Type B pancreatic cell (in vitro differentiated cells): ENCODE data around the gene IRGC. TPM values are rescaled to one million over a fixed set of nuclear protein-coding genes. Genes with fewer than 3 reads are reported as not detected.

Experiments
- DNase-seq: peaks from one replicate; pipeline ENCODE4 v3.0.0; 2021; ENCODE audit warnings: mixed read lengths; ENCODE audit not compliant: unreplicated experiment; ENCODE audit errors: extremely low spot score
- H3K27ac Mint-ChIP-seq: 2 replicates; pipeline ENCODE4 v1.8.0; 2021; ENCODE audit warnings: mild to moderate bottlenecking, mixed read lengths
- H3K27me3 Mint-ChIP-seq: 2 replicates; pipeline ENCODE4 v1.8.0; 2021; ENCODE audit warnings: mixed read lengths
- H3K36me3 Mint-ChIP-seq: 2 replicates; pipeline ENCODE4 v1.8.0; 2021; ENCODE audit warnings: mixed read lengths
- H3K4me1 Mint-ChIP-seq: one replicate; pipeline ENCODE4 v1.8.0; 2021; ENCODE audit warnings: mixed read lengths; ENCODE audit not compliant: unreplicated experiment
- H3K4me3 Mint-ChIP-seq: 2 replicates; pipeline ENCODE4 v1.8.0; 2021; ENCODE audit warnings: mild to moderate bottlenecking, mixed read lengths
- H3K9me3 Mint-ChIP-seq: 2 replicates; pipeline ENCODE4 v1.8.0; 2021; ENCODE audit warnings: mixed read lengths
- CTCF ChIP-seq: fragments of 200-600 bp; sonication (generic); conservative IDR thresholded peaks from 2 replicates; pipeline ENCODE4 v1.5.0; 2021; ENCODE audit warnings: antibody characterized with exemption, mild to moderate bottlenecking
- total RNA-seq: library from RNA; stranded (reverse); gene quantifications from 2 replicates; pipeline ENCODE4 v1.2.1, GENCODE V29; 2021; ENCODE audit warnings: low replicate concordance

Gene IRGC
- total RNA-seq, 1 donor from 2014 or later: not detected

DNA sequence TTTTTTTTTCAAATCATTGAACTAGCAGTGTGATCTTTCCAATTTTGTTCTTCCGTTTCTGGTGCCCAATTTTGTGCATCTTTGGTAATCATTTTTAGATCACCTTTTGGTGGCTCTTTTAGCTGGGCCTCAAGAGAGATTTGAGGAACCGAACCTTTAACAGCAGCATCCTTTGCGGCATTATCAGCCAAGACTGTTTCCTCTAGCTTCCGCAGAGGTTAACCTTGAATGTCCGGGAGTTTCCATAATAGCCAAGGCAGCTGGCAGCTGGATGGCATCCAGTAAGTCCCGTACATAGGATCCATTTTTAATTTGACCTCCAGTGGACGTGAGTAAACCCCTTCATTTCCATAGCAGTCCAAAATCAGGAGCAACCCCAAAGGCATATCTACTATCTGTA, 9.6 kb downstream of the IRGC start:
- no peak for TF ChIP-seq CTCF
- Mint-ChIP-seq H3K4me1 (no peaks in the 10 kb centered on the region), H3K9me3 (no peaks in the 10 kb centered on the region)

DNA sequence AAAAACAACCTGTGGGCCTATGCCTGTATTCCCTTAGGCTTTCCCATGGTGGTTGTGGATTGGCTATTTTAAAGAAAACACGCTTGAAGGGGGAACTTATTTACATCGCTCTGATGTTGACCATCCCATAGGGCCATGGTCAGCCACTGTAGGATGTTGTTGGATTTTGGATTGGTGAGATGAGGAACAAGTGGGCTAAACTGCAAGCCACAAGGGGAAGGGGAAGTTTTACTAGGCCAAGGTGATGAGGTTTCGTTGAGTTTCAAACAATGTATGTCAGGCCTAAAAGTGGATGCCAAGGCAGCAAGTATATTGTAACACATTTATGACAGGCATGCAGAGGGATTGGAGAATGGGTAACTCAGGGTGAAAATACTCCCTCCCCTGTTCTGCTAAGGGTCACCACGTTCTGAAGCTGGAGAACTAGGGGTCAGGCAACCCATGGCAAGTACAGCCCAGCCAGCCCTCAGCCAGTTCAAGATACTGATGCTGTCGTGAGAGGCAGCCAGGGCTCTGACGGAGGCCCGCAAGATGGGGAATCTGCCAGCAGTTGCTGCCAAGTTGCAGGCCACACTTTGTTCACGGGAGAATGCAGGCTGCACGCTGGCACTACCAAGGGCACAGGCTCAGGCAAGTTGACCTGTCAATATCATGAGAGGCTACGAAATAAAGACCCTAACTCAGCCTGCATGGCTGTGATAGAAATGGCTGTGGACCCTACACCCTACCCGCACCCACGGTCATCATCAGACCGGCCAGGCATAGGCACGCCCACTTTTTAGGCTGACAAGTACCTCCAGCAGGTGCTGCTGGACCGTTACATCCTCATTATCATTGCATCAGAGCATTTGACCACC, 11.1 kb downstream of the IRGC start:
- Mint-ChIP-seq H3K36me3 (peaks cover 22% of the 10 kb centered on the region), H3K4me3 (no peak overlapping the region), H3K27me3 (no peaks in the 10 kb centered on the region), H3K9me3 (no peaks in the 10 kb centered on the region), H3K4me1 (peaks cover 2% of the 10 kb centered on the region), H3K27ac (no peak overlapping the region)
- no peak for DNase-seq
- no peak for TF ChIP-seq CTCF

More for the DNA sequence above, 9.6 kb downstream of the IRGC start:
- H3K27me3 Mint-ChIP-seq: no peaks in the 10 kb centered on the region
- H3K36me3 Mint-ChIP-seq: peaks cover 20% of the 10 kb centered on the region
- H3K4me3 Mint-ChIP-seq: no peak overlapping the region
- H3K27ac Mint-ChIP-seq: no peak overlapping the region
- DNase-seq: no peak

DNA sequence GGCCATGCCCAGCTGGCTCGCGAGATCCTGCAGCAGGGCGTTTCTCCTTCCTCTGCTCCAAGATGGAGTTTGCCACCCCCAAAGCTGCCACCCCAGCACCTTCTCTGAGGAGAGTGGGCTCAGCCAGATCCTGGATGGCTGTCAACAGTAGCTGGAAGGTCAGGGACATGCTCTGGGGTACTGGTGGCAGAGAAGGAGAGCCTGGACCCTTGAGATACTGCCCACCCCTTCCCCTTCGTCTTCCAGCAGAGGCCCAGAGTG, 11.6 kb downstream of the IRGC start:
- Mint-ChIP-seq H3K4me1 (peaks cover 8% of the 10 kb centered on the region), H3K27ac (no peak overlapping the region), H3K36me3 (peaks cover 28% of the 10 kb centered on the region), H3K27me3 (no peaks in the 10 kb centered on the region), H3K4me3 (no peak overlapping the region), H3K9me3 (no peaks in the 10 kb centered on the region)
- no peak for DNase-seq
- no peak for TF ChIP-seq CTCF

DNA sequence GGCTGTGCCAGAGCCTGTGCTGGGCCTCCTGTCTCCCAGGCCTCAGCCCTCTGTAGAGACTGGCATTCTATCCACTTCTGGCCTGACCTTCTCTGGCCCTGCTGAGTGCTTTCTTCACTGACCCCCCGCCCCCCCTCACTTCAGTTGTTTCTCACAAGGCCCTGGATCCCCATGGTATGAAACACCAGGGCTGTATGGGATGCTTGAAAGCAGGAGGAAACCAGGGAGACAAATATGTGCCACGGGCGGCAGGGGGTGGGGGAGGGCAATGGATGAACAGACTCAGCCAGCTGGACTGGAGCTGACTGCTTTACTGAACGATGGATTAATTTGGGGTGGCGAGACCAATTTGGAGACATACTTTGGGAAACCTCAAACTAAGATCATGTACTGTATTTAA, 14.0 kb downstream of the IRGC start:
- Mint-ChIP-seq H3K4me3 (no peak overlapping the region), H3K9me3 (no peaks in the 10 kb centered on the region), H3K27ac (no peak overlapping the region), H3K27me3 (no peaks in the 10 kb centered on the region), H3K4me1 (peaks cover 14% of the 10 kb centered on the region), H3K36me3 (peaks cover 42% of the 10 kb centered on the region)
- TF ChIP-seq CTCF: no peak
- no peak for DNase-seq

- Mint-ChIP-seq H3K36me3 (peaks cover 51% of the 10 kb centered on the region), H3K9me3 (no peaks in the 10 kb centered on the region), H3K4me1 (peaks cover 14% of the 10 kb centered on the region), H3K27ac (peak overlapping the region; percentile 50), H3K4me3 (no peak overlapping the region), H3K27me3 (no peaks in the 10 kb centered on the region)
- no peak for DNase-seq
- no peak for TF ChIP-seq CTCF
Measured at GRCh38 chr19:43731346-43731745, 15.5 kb downstream of the IRGC start.
